ENCODE results near the gene APAF1.

The APAF1 gene

DNA sequence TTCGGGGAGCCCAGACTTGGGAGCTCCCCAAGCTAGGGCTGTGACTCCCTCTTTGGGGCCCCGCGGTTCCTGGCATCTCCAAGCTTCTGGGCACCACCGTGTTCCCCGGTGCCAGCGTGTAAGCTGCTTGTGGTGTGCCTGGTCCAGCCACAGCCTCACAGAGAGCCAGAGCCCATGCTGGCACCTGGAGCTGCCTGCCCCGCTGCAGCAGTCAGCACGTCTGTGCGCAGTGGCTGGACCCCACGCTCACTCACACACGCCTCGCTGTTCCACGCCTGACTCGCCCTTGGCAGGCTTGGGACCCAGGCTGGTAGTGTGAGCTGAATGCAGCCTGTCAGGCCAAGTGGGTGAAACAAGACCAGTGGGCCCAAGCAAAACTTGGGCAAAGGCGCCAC, 34.5 kb downstream of the APAF1 start:
- H3K27ac ChIP-seq: no peak overlapping the region
- DNase-seq (ENCODE audit: low spot score): no peak
- CTCF ChIA-PET: interaction anchor here (0.6 kb wide), 2 partner anchors 979 to 1080 kb away, joined by 3 read pairs; no protein-coding TSS in a partner anchor
- TF ChIP-seq, protein P1, sequence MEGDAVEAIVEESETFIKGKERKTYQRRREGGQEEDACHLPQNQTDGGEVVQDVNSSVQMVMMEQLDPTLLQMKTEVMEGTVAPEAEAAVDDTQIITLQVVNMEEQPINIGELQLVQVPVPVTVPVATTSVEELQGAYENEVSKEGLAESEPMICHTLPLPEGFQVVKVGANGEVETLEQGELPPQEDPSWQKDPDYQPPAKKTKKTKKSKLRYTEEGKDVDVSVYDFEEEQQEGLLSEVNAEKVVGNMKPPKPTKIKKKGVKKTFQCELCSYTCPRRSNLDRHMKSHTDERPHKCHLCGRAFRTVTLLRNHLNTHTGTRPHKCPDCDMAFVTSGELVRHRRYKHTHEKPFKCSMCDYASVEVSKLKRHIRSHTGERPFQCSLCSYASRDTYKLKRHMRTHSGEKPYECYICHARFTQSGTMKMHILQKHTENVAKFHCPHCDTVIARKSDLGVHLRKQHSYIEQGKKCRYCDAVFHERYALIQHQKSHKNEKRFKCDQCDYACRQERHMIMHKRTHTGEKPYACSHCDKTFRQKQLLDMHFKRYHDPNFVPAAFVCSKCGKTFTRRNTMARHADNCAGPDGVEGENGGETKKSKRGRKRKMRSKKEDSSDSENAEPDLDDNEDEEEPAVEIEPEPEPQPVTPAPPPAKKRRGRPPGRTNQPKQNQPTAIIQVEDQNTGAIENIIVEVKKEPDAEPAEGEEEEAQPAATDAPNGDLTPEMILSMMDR (conservative IDR thresholded peaks at IDR 0.05; ENCODE audit: low read depth): no peak
- POLR2A ChIA-PET (ENCODE audit: low non-redundant PET): no interaction called here

DNA sequence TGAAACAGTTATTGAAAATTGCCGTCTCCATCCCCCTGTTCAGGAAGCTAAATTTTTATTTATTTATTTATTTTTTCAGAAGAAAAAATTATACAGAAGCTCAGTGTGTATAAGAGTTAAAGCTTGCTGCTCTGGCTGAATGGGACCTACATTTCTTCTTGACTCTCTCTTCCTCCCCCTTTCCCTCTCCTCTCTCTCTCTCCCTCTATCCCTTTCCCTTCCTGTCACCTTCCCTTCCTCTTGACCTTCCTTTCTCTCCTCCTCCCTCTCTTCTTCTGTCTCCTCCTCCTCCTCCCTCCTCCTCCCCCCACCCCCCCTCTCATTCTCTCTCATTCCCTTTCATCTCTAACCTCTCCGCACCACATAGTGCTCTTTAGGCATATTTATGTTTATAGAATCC, 39.1 kb downstream of the APAF1 start:
- H3K27ac ChIP-seq: no peak overlapping the region
- no peak for DNase-seq (ENCODE audit: low spot score)
- CTCF ChIA-PET: no interaction called here
- TF ChIP-seq, protein P1 (conservative IDR thresholded peaks at IDR 0.05; ENCODE audit: low read depth): no peak
- POLR2A ChIA-PET (ENCODE audit: low non-redundant PET): no interaction called here

DNA sequence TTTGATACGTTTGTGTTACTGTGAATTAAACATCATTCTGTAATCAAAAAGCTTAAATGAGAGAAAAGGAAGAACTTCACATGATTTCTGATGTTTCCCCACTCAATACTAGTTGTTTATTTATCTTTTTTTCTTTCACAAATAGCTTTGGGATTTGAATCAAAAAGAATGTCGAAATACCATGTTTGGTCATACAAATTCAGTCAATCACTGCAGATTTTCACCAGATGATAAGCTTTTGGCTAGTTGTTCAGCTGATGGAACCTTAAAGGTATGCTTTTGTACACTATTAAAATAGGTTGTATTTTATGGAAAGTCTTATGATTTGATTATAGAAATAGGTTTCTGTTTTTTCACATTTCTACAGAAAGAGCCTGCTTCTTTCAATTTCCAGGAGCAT, 41.5 kb downstream of the APAF1 start:
- no peak overlapping the region for H3K27ac ChIP-seq
- DNase-seq (ENCODE audit: low spot score): no peak
- TF ChIP-seq, protein P1 (conservative IDR thresholded peaks at IDR 0.05; ENCODE audit: low read depth): no peak
- ChIA-PET CTCF (no interaction called here), POLR2A (ENCODE audit: low non-redundant PET) (no interaction called here)

DNA sequence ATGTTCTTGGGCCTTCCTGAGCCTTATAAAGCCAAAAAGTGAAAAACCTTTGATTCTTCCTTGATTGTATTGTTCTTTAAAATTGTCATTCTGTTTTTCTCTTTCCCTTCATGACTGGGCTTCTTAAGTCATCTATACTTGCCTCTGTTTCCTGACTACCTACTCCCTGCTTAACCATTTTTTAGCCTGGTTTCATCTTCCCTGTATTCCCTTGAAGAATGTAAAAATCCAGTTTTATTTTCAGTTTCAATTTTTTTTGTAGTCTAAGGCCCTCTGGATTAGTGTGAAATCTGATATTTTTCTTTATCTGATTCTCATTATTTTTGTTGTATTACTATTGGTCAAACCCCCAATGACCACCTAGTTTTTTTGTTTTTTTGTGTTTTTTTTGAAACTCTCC, 46.3 kb downstream of the APAF1 start:
- DNase-seq (ENCODE audit: low spot score): no peak
- CTCF ChIA-PET: no interaction called here
- TF ChIP-seq, protein P1 (conservative IDR thresholded peaks at IDR 0.05; ENCODE audit: low read depth): no peak
- POLR2A ChIA-PET (ENCODE audit: low non-redundant PET): no interaction called here
- no peak overlapping the region for H3K27ac ChIP-seq

DNA sequence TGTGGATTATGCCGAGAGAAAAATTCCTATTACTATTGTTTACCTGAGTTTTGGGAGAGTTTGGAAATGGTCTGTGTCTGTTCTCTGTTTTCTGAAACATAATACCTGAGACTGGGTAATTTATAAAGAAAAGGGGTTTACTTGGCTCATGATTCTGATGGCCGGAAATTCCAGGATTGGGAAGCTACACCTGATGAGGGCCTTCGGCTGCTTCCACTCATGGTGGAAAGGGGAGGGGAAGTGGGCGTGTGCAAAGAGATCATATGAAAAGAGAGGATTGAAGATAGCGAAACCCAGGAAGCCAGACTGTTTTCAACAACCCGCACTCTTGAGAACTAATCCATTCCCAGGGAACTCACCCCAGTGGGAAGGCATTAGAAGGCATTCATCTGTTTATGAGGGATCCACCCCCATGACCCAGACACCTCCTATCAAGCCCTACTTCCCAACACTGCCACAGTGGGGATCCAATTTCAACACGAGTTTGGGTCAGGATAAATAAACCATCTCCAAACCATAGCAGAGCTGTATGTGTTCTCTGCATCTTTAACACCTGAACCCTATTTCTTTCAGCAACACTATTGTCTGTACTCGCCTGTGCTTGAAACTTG, 51.1 kb downstream of the APAF1 start:
- H3K27ac ChIP-seq: no peak overlapping the region
- TF ChIP-seq, protein P1 (conservative IDR thresholded peaks at IDR 0.05; ENCODE audit: low read depth): no peak
- ChIA-PET CTCF (interaction anchor here (0.6 kb wide), 1 partner anchor 60 kb away, joined by 4 read pairs; no protein-coding TSS in a partner anchor), POLR2A (ENCODE audit: low non-redundant PET) (no interaction called here)
- no peak for DNase-seq (ENCODE audit: low spot score)

DNA sequence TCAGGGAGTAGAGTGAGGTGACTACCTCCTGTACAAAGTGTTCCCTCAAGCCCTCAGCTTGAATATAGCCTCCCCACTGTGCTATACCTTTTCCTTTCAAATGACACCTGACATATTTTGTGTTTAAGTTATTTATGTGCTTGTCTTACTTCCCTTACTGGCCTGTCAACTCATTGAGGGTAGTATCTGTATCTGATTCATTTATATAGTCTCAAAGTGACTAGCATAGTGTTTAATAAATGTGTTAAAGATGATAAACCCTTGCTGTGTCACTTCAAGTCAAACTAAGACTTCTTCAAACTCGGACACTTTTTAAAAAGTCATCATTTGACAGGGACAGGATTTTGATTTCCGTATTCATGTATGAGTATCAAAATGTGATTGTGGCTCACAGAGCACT, 52.1 kb downstream of the APAF1 start:
- ChIA-PET POLR2A (ENCODE audit: low non-redundant PET) (no interaction called here), CTCF (interaction anchor here (0.6 kb wide), 1 partner anchor 59 kb away, joined by 4 read pairs; no protein-coding TSS in a partner anchor)
- no peak for DNase-seq (ENCODE audit: low spot score)
- H3K27ac ChIP-seq: no peak overlapping the region
- TF ChIP-seq, protein P1 (conservative IDR thresholded peaks at IDR 0.05; ENCODE audit: low read depth): no peak

Data from RWPE1 (cell line).